Activated CD8-positive, alpha-beta memory T cell treated with anti-CD3 and anti-CD28 coated beads for 36 hours (primary cell): ENCODE measurements around the gene STXBP3. TPM values are rescaled to one million over a fixed set of nuclear protein-coding genes. Genes with fewer than 3 reads are reported as not detected.

Experiments used
- CTCF ChIA-PET: fragments of 350-600 bp; sonication (Branson Sonifier 250); formaldehyde crosslinking; loops from one replicate; lab custom pipeline; 2021; ENCODE audit warnings: antibody characterized with exemption; lab: Charles Lee
- POLR2A ChIA-PET: fragments of 350-600 bp; sonication (Branson Sonifier 250); formaldehyde crosslinking; loops from one replicate; lab custom pipeline; 2021; ENCODE audit warnings: antibody characterized with exemption; lab: Charles Lee
- total RNA-seq, 2 experiments: library from RNA; stranded (reverse); gene quantifications; one replicate each; pipeline ENCODE4 v1.2.3, GENCODE V29; 2021

STXBP3 gene
- total RNA-seq: 10 to 100 TPM; 35.3 to 39.8 TPM

GRCh38 chr1:108746382-108747170, at the start of gene STXBP3:
STXBP3 (plus strand) TSS chr1:108746674; CDS start chr1:108746738, 64 bp downstream.
- ChIA-PET POLR2A (interaction anchor here (0.7 kb wide), 1 partner anchor 86 kb away, joined by 3 read pairs; the partner anchor contains the start of gene HENMT1), CTCF (interaction anchor here (1.0 kb wide), 1 partner anchor 54 kb away, joined by 4 read pairs; the partner anchor contains the start of gene PRPF38B)

GRCh38 chr1:108699375-108700332, 46.8 kb upstream of the STXBP3 start:
- POLR2A ChIA-PET: no interaction called here
- CTCF ChIA-PET: no interaction called here

- ChIA-PET CTCF (interaction anchor here (1.2 kb wide), 1 partner anchor 9 kb away, joined by 4 read pairs; the partner anchor contains the start of gene PRPF38B), POLR2A (interaction anchor here (3.7 kb wide), 1 partner anchor 9 kb away, joined by 26 read pairs; the partner anchor contains the start of gene PRPF38B)
Observed at GRCh38 chr1:108701176-108701849, 45.2 kb upstream of the STXBP3 start.

GRCh38 chr1:108702109-108702508, 44.4 kb upstream of the STXBP3 start:
- POLR2A ChIA-PET: interaction anchor here (3.7 kb wide), 1 partner anchor 10 kb away, joined by 26 read pairs; the partner anchor contains the start of gene PRPF38B

GRCh38 chr1:108703939-108704338, 42.5 kb upstream of the STXBP3 start:
- POLR2A ChIA-PET: interaction anchor here (0.6 to 3.7 kb wide), 3 partner anchors 12 to 105 kb away, joined by 5 to 26 read pairs (median 11); partner anchors contain the start of gene PRPF38B
- CTCF ChIA-PET: interaction anchor here (0.8 to 1.6 kb wide), 2 partner anchors 12 kb away, joined by 3 to 5 read pairs; partner anchors contain the start of gene PRPF38B

More at GRCh38 chr1:108702109-108702508, 44.4 kb upstream of the STXBP3 start:
- CTCF ChIA-PET: interaction anchor here (1.2 kb wide), 1 partner anchor 10 kb away, joined by 4 read pairs; the partner anchor contains the start of gene PRPF38B

- POLR2A ChIA-PET: interaction anchor here (0.6 to 3.7 kb wide), 3 partner anchors 8 to 36 kb away, joined by 3 to 26 read pairs (median 11); partner anchors contain the start of gene PRPF38B
- CTCF ChIA-PET: interaction anchor here (0.8 to 1.6 kb wide), 2 partner anchors 12 kb away, joined by 3 to 5 read pairs; partner anchors contain the start of gene PRPF38B
Observed at GRCh38 chr1:108704496-108704895, 42.0 kb upstream of the STXBP3 start.

- POLR2A ChIA-PET: no interaction called here
- CTCF ChIA-PET: no interaction called here
Observed at GRCh38 chr1:108706643-108707042, 39.8 kb upstream of the STXBP3 start.

- ChIA-PET POLR2A (interaction anchor here (1.9 kb wide), 1 partner anchor 16 kb away, joined by 8 read pairs; no protein-coding TSS in a partner anchor), CTCF (interaction anchor here (1.0 to 1.4 kb wide), 3 partner anchors 19 to 65 kb away, joined by 3 read pairs; no protein-coding TSS in a partner anchor)
Observed at GRCh38 chr1:108708691-108709660, 37.5 kb upstream of the STXBP3 start.

GRCh38 chr1:108712606-108713150, 33.8 kb upstream of the STXBP3 start, which contains the start of gene FNDC7:
FNDC7 (plus strand) TSS chr1:108712908; CDS start chr1:108712934, 26 bp downstream.
- POLR2A ChIA-PET: no interaction called here
- CTCF ChIA-PET: no interaction called here

- ChIA-PET CTCF (interaction anchor here (0.9 kb wide), 1 partner anchor 11 kb away, joined by 3 read pairs; no protein-coding TSS in a partner anchor), POLR2A (no interaction called here)
Observed at GRCh38 chr1:108715932-108716331, 30.5 kb upstream of the STXBP3 start.

- ChIA-PET POLR2A (no interaction called here), CTCF (interaction anchor here (0.9 kb wide), 1 partner anchor 12 kb away, joined by 3 read pairs; no protein-coding TSS in a partner anchor)
Observed at GRCh38 chr1:108716437-108717230, 29.8 kb upstream of the STXBP3 start.

- POLR2A ChIA-PET: no interaction called here
- CTCF ChIA-PET: no interaction called here
Observed at GRCh38 chr1:108717774-108718316, 28.6 kb upstream of the STXBP3 start.

- CTCF ChIA-PET: interaction anchor here (1.2 kb wide), 1 partner anchor 14 kb away, joined by 3 read pairs; no protein-coding TSS in a partner anchor
- POLR2A ChIA-PET: no interaction called here
Observed at GRCh38 chr1:108718927-108719655, 27.4 kb upstream of the STXBP3 start.

- POLR2A ChIA-PET: no interaction called here
- CTCF ChIA-PET: no interaction called here
Observed at GRCh38 chr1:108719656-108720435, 26.6 kb upstream of the STXBP3 start.
